Measurements from ENCODE around the gene MYOM1.

GRCh38 chr18:3150274-3150673 is 69.5 kb downstream of the MYOM1 start:
- TF ChIP-seq, protein P1, sequence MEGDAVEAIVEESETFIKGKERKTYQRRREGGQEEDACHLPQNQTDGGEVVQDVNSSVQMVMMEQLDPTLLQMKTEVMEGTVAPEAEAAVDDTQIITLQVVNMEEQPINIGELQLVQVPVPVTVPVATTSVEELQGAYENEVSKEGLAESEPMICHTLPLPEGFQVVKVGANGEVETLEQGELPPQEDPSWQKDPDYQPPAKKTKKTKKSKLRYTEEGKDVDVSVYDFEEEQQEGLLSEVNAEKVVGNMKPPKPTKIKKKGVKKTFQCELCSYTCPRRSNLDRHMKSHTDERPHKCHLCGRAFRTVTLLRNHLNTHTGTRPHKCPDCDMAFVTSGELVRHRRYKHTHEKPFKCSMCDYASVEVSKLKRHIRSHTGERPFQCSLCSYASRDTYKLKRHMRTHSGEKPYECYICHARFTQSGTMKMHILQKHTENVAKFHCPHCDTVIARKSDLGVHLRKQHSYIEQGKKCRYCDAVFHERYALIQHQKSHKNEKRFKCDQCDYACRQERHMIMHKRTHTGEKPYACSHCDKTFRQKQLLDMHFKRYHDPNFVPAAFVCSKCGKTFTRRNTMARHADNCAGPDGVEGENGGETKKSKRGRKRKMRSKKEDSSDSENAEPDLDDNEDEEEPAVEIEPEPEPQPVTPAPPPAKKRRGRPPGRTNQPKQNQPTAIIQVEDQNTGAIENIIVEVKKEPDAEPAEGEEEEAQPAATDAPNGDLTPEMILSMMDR (IDR thresholded peaks at IDR 0.05 in 8 of 11, conservative IDR thresholded peaks at IDR 0.05 in 3 of 11), result no peak
- TF ChIP-seq POLR2A (IDR thresholded peaks at IDR 0.05) (no peak), POLR2AphosphoS5 (IDR thresholded peaks at IDR 0.05) (no peak)

Data from spleen (tissue), 7 donors.